BJ (cell line): Measurements from ENCODE around the gene STX7. TPM values are rescaled to one million over a fixed set of nuclear protein-coding genes. Genes with fewer than 3 reads are reported as not detected.

Experiments
- CTCF ChIA-PET: fragments of 350-600 bp; formaldehyde crosslinking; extraction: SDS; loops from one replicate; lab custom pipeline; 2021; ENCODE audit warnings: antibody characterized with exemption, inconsistent platforms; lab: Yijun Ruan, JAX
- POLR2A ChIA-PET: fragments of 300-600 bp; sonication (Branson Sonifier 250); formaldehyde crosslinking; extraction: SDS; loops from one replicate; lab custom pipeline; 2021; ENCODE audit warnings: antibody characterized with exemption; lab: Charles Lee
- DNase-seq: peaks from one replicate; pipeline ENCODE4 v3.0.0-alpha.2; 2011; ENCODE audit warnings: low read depth
- H3K27me3 ChIP-seq: 2 replicates; pipeline ENCODE4 v1.6.0; 2011; ENCODE audit warnings: low read length; ENCODE audit not compliant: control insufficient read depth, insufficient read depth
- H3K36me3 ChIP-seq: 2 replicates; pipeline ENCODE4 v1.5.1; 2011; ENCODE audit warnings: low read length; ENCODE audit not compliant: control insufficient read depth, insufficient read depth
- H3K4me3 ChIP-seq: 2 replicates; pipeline ENCODE4 v1.5.1; 2011; ENCODE audit warnings: low read depth, mild to moderate bottlenecking, control low read depth, low read length
- CTCF ChIP-seq: IDR thresholded peaks from 2 replicates; pipeline ENCODE4 v1.5.1; 2011; ENCODE audit warnings: low read depth, mild to moderate bottlenecking, control low read depth, inconsistent platforms, low read length, moderate library complexity; ENCODE audit not compliant: insufficient read depth
- polyA plus RNA-seq: library from polyadenylated mRNA; depleted of rRNA; stranded (reverse); fragments of >200 nt; gene quantifications from 2 replicates; pipeline ENCODE4 v1.2.3, GENCODE V29; 2011

STX7 gene
- polyA plus RNA-seq, 1 experiment = 31.0 TPM

- no peaks in the 10 kb centered on the region for H3K36me3 ChIP-seq
- DNase-seq = no peak
- no peak for TF ChIP-seq CTCF
- POLR2A ChIA-PET = no interaction called here
- H3K4me3 ChIP-seq = no peak overlapping the region
- H3K27me3 ChIP-seq = no peaks in the 10 kb centered on the region
- CTCF ChIA-PET = no interaction called here
These were observed 89.1 kb downstream of the STX7 start for GRCh38 chr6:132423839-132424238.

GRCh38 chr6:132418235-132418965, 94.5 kb downstream of the STX7 start:
- Histone ChIP-seq H3K4me3 (no peak overlapping the region), H3K27me3 (no peaks in the 10 kb centered on the region), H3K36me3 (no peaks in the 10 kb centered on the region)
- DNase-seq = no peak
- TF ChIP-seq CTCF = no peak
- ChIA-PET CTCF (no interaction called here), POLR2A (no interaction called here)

- Histone ChIP-seq H3K27me3 (no peaks in the 10 kb centered on the region), H3K36me3 (no peaks in the 10 kb centered on the region), H3K4me3 (no peak overlapping the region)
- ChIA-PET POLR2A (no interaction called here), CTCF (interaction anchor here (1.1 kb wide), 1 partner anchor 135 kb away, joined by 3 read pairs; no protein-coding TSS in a partner anchor)
- no peak for TF ChIP-seq CTCF
- DNase-seq = no peak
These were observed 98.2 kb downstream of the STX7 start for GRCh38 chr6:132414761-132415160.

GRCh38 chr6:132414322-132414721, 98.6 kb downstream of the STX7 start:
- ChIA-PET CTCF (interaction anchor here (0.7 to 1.1 kb wide), 3 partner anchors 17 to 135 kb away, joined by 3 to 4 read pairs (median 4); no protein-coding TSS in a partner anchor), POLR2A (no interaction called here)
- no peak for TF ChIP-seq CTCF
- no peak for DNase-seq
- Histone ChIP-seq H3K4me3 (no peak overlapping the region), H3K27me3 (no peaks in the 10 kb centered on the region), H3K36me3 (no peaks in the 10 kb centered on the region)

GRCh38 chr6:132413499-132413802, 99.5 kb downstream of the STX7 start:
- H3K27me3 ChIP-seq = no peaks in the 10 kb centered on the region
- no peaks in the 10 kb centered on the region for H3K36me3 ChIP-seq
- DNase-seq = no peak
- TF ChIP-seq CTCF = no peak
- no peak overlapping the region for H3K4me3 ChIP-seq
- ChIA-PET CTCF (interaction anchor here (0.6 to 1.3 kb wide), 5 partner anchors 16 to 115 kb away, joined by 3 to 4 read pairs (median 4); no protein-coding TSS in a partner anchor), POLR2A (no interaction called here)
